NCI-H1417 treated with DMSO at 0.1 percent for 48 hours (cell line): ENCODE results near the gene GNS.

Source experiments
- DNase-seq: peaks from one replicate; lab custom pipeline; 2025; lab: John Stamatoyannopoulos, UW

The GNS gene

DNA sequence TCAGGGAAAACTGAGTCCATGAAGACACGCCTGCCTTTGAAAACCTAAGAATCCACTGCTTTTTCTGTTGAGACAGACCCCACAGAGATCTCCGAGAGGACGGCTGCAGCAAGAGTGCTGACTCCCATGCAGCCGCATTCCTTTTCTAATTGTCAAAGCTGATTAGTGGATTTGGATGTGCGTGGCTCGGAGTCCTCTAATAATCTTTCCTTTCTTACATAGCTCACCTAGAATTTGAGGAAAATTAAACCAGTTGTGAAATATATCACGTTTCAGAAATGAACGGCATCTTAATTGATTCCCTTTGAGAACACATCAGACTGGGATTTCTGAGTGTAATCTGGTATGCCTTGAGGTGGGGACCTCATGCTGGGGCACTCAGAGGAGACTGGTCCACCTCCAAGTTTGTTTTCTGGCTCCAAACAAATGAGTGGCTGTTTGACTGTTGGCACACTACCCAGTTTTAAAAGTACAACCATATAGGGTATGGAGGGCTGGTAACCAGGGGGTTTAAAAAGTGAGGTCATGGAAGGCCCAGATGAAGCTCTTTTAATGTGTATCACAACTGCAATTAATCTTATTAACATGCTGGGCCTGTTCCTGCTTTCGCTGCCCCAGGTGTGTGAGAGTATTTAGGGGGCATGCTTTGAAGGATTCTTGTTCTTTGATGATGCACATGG is 85.6 kb downstream of the GNS start:
- no peak for DNase-seq

DNA sequence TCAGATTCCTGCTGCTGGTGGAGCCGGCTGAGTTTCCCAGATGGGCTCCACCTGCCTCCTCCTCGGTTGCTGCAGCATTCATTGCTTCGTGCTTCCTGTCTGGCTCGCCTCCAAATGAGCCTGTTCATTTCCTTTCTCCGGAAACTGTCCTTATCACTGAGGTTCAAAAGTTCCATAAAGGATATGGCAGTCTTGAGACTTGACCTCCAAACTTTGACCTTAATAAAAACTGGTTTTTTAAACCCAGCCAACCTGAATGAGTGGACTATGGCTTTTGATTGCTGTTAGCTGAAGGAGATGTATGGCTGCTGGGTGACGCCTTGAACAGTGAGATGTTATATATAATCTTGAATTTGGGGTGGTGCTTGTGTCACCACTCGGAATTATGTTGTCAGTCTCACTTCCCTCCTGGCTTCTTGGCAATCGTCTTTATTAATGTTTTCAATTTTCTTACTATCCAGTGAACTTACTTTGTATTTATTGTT is 86.2 kb downstream of the GNS start:
- no peak for DNase-seq

DNA sequence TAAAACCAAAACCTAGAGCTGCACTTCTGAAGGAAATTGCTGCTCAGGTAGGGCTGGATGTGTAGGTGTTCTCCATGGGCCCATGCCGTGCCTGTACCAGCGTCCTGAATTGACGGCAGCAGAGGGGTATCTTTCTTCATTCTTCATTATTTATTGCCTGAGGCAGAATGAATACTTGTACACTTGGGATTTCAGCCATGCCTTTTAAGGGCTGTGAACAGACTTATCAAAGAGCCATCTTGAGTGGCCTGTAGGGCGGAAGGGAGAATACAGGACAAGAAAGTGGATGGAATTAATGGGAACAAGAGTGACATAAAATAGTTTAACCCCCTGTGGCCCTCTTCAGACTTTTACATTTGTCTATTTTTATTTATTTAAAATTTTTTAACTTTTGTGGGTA is 87.5 kb downstream of the GNS start:
- DNase-seq: no peak

DNA sequence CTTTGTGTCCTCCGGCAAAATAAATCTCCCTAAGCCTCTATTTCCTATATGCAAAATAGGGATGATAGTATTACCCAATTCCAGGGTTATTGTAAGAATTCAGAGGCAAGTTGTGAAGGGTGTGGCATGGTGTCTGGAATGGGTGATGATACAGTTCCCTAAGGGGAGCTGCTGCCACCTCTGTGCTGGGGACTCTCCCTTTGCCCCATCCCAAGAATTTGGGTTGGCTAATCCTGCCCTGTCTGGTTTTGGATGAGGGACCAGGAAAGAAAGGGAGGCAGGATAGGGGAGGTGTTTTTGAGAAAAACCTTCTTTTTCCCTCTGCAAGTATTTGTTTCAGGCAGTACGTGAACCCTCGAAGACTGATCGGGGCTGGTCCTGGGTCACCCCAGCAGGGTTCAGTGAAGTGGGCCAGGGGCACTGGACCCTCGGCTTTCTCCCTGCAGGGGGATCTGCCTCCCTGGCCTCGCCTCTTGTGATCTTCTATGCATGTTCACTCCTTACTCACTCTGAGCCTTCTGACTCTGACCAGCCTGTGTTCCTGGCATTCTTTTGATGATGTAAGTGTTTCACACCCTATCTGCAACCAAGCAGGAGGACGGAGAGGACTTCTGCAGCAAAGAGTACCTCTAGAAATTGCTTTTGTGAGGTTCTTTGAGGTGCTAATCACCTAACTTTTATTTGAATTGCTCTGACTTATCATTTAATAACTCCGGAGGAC is 88.1 kb downstream of the GNS start:
- no peak for DNase-seq

DNA sequence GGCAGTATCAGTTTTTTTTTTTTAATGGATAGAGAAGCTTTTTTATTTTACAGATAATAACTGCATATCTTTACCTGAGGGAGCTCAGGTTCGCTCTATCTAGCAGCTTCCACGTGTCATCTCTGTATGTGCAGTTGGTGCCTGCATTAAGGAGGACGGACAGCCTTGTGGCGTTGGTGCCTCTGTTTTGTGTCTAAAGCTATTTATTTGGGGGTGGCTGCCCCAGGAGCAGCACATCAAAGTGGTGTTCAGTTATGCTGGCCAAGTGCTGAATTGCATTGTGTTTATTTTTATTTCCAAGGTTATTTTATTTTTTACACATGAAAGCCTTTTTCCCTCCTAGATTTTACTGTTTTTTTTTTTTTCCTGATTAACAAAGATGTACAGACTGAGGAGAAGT is 89.2 kb downstream of the GNS start:
- DNase-seq: no peak

DNA sequence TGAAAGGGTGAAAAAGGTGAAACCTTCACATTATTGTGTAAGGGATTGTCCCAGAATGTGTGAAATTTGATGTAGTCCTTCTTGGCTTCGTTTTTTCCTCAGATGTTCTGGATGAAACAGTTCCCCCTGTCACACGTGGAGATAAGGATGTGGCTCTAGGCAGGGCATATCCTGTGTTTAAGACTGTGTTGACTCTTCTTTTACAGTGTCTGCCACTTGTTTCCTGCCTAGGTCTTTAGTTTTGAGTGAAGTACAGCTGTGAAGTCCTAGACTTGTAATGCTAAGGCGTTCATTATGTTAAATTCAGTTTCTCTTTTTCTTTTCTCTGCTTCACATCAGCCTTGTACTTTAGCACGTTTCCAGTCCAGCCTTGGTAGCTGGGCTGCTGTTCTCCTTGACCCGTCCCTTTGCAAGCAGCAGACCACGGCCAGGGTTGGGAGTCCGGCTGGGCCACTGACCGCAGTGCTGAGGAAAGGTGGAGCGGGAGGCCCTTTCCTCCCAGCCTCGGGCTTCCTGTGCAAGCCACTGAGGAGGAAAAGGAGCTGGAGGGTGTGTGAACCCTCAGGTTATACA is 89.8 kb downstream of the GNS start:
- no peak for DNase-seq

DNA sequence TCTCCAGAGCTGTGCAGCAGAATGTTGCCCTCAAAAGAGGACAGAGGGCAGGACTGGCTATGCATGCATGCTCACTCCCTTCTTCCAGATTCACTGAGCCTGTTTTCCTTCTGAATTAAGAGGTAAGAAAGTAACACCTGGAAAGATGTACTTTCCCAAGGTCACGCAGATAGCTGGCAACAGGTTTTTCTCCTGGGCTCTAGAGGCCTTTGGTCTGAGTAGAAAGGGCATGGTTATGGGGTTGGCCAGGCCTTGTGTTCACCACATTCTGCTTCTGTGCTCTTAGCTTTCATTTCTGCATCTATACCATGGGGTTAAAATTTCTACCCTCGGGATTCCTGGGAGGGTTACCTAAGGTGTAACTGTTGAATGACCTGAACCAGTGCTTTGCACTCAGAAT is 91.4 kb downstream of the GNS start:
- DNase-seq: no peak

DNA sequence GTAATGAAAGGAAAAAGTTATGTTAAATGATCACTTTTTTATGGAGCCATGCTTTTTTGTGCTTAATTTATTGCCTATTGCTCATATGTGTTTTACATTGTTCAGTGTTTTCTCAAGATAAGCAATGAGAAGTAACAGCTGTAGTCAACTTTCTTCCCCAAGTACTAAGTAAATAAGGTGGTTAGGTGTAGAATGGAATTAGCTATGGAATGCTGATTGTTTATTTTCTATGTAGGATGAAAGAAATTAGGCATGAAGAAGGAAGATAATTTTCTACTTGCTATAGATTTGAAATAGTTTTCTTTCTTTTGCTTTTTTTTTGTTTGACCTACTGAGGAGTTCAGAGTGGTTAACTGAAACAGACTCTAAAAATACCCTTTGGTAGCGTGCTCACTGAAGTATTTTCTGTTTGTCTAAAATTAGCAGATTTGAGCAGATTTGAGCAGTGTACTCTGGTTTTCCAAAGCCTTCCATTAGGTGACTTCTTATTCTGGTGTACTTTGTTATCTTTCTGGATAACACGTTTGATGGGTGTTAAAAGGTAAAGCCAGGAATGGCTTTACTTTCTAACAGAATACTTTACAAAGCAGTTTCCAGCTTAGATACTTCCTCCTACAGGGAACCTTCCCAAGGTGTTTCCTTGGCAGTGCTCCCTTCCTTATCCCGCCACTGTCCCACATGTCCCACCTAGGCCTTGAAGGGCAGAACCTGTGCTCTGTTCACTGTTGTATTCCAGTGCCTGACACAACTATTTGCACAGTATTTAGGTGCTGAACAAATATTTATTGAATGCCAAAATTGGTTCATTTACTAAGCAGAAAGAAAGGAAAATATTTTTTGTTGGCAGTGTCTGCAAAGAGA is 92.9 kb downstream of the GNS start:
- DNase-seq: no peak

DNA sequence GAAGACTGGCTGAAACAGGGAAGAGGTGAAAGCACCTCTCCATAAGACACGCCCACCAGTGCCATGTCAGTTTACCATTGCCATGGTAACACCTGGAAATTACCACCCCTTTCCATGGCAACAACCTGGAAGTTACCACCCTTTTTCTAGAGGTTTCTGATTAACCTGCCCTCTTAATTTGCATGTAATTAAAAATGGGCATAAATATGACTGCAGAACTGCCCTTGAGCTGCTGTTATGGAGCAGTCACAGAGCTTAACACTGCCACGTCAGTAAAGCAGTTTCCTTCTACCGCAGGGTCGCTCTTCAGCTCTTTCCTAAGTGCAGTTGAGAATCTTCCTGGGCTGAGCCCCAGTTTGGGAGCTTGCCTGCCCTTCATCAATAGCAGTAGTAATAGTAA is 93.7 kb downstream of the GNS start:
- DNase-seq: no peak
